Head of caudate nucleus (tissue), 42 donors: ENCODE data around the gene HSPA1A.
"Not testable (repeated sequence)": the region's sequence is repeated elsewhere in the genome, so short reads cannot be mapped to it uniquely, and the experiment has no call there.

Experiments used
- DNase-seq, 42 donors: peaks; one replicate each; pipeline versions ENCODE4 v3.0.0 to v3.0.0-alpha.2; 2020 to 2021; ENCODE audit warnings: mixed read lengths in 7 of 42
- intact Hi-C: fragments of 100-400 bp; cut with DNase I; formaldehyde crosslinking; loops from one replicate; pipeline ENCODE4 v1.15.0; 2022

Gene HSPA1A

DNA sequence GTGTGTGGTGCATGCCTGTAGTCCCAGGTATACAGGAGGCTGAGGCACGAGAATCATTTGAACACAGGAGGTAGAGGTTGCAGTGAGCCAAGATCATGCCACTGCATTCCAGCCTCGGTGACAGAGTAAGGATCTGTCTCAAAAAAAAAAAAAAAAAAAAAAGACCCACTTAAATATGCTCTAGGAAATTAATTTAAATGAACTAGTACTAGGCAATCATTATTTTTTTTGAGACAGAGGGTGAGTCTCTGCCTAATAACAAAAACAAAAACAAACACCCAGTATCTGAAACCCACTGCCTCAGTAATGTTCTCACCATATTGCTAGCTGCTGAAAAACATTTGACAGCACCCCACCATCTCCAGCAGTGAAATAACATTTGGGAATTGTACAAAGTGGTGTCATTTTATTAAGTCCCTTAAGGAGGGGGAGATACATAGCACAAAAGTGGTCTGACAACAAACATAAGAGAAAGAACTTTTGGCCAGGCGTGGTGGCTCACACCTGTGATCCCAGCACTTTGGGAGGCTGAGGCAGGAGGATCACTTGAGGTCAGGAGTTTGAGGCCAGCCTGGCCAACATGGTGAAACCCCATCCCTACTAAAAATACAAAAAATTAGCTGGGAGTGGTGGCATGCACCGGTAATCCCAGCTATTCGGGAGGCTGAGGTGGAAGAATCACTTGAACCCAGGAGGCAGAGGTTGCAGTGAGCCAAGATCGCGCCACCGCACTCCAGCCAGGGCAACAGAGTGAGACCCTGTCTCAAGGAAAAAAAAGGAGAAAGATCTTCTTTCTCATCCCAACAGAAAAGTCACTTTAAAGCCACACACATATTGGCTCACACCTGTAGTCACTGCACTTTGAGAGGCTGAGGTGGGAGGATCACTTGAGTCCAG lies 14.1 kb upstream of the HSPA1A start:
- intact Hi-C loops, DNase-seq: not testable (repeated sequence)

DNA sequence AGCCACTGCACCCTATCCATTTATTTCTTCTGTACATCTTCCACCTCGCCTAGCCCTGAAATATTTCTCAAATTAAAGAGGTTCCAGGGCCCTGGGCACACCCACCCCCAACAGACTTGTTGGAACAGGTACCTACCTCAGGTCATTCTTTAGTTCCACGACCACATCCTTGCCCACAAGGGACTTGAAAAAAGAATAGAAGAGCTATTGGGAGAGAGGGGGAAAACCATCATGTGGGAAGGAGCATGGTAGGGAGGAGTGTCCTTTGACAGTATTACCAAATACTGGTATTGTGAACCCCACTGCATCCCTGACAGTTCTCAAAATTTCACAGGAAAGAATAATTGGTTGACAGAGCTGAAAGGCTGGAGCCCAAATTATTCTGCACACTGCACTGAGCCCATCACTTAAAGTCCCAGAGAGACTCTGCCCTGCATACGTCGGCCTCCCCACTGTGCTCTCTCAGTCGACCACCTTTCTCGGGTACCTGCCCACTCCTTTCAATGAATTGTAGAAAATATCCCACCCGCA lies 9.3 kb upstream of the HSPA1A start:
- intact Hi-C loops: no loop called here
- peak in 1 of 42 donors; percentile 6 for DNase-seq

DNA sequence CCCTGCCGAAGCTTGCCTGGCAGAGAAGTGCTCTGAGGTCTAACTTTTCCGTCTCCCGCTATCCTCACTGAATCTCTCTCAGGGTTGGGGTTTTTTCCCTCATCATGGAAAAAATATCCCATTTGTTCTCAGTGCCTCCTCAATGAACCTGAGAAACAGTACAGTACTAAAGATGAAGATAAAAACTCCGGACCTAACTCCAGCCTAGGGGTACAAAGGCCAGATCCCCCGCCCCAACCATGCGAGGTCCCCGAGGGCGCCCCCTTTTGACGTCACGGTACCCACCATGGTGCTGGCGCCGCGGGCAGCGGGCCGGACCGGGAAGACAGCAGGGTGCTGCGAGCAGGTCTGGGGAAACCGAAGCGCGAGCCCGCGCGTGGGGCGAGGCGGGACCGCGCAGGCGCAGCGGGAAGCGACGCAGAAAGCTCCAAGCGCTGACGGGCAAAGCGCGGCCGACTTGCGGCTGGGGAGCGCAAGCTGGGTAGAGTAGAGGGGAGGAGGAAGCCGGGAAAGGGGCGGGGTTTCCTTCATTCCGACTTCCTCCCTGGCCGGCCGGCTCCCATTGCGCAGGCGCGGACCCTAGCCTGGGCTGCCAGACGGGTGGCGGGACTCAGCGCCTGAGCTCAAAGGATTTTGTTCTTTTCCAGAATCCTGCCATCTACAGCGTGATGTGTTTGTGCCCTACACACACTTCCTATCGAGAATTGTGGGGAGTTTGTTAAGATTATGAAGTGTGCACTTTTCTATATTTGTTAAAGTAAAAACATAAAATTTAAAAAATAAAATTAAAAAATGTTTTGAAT lies 8.7 kb upstream of the HSPA1A start, which contains the start of gene LSM2:
TSS of gene LSM2 (minus strand) at position 497 of the 803 bp plus-strand sequence. CDS start at position 288, 209 bp downstream.
- intact Hi-C loops: no loop called here
- peak; percentile 94 to 99 (median 98) for DNase-seq

DNA sequence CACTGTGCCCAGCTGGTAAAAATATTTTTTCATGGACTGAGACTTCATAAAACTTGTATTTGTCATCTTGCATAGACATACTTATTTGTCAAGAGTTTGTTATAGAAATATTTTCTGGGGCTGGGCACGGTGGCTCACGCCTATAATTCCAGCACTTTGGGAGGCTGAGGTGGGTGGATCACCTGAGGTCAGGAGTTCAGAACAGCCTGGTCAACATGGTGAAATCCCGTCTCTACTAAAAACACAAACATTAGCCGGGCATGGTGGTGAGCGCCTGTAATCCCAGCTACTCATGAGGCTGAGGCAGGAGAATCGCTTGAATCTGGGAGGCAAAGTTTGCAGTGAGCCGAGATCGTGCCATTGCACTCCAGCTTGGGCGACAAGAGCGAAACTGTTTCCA lies 6.7 kb upstream of the HSPA1A start:
- DNase-seq, intact Hi-C loops: not testable (repeated sequence)

DNA sequence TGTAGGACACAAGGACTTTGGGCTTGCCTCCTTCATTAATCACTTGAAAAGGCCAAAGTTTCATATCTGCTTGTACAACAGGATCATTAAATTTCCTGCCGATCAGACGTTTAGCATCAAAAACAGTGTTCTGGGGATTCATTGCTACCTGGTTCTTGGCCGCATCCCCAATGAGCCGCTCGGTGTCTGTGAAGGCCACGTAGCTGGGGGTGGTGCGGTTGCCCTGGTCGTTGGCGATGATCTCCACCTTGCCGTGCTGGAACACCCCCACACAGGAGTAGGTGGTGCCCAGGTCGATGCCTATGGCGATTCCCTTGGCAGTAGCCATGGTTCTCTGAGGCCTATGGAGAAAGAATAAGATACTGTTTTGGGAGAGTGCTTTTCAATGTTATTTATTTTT lies 3.7 kb upstream of the HSPA1A start:
- intact Hi-C loops: no loop called here
- DNase-seq: no peak

DNA sequence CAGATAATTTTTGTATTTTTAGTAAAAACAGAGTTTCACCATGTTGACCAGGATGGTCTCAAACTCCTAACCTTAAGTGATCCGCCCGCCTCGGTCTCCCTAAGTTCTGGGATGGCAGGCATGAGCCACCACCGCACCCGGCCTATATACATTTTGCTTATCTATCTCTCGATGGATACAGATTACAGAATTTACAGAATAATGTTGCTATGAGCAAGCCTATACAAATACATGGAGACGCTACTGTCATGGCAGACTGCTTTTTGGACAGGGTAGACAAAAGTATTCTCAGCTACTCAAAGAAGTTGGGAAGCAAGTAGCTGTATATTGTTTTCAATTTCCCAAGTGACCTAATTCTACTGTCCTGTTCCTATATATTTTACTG lies 1.9 kb upstream of the HSPA1A start:
- intact Hi-C loops: no loop called here
- DNase-seq: no peak

DNA sequence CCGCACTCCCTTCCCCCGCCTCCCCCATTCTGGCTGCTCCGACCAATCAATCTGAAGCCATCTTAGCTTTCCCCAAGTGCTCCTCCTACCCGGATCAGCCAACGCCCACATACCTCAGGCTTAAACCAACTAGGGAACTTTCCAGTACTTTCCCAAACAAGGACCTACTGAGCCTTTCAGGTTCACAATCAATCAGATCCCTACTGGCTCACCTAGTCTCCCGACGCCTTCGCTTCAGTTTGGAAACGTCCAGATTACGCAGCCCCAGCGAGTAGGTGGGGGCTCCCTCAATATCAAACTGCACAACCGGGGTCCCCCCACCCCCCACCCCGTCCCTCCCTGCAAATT lies 692 bp upstream of the HSPA1A start:
- intact Hi-C loops: no loop called here
- DNase-seq: peak in 40 of 42 donors; percentile 79 to 98 (median 94)

DNA sequence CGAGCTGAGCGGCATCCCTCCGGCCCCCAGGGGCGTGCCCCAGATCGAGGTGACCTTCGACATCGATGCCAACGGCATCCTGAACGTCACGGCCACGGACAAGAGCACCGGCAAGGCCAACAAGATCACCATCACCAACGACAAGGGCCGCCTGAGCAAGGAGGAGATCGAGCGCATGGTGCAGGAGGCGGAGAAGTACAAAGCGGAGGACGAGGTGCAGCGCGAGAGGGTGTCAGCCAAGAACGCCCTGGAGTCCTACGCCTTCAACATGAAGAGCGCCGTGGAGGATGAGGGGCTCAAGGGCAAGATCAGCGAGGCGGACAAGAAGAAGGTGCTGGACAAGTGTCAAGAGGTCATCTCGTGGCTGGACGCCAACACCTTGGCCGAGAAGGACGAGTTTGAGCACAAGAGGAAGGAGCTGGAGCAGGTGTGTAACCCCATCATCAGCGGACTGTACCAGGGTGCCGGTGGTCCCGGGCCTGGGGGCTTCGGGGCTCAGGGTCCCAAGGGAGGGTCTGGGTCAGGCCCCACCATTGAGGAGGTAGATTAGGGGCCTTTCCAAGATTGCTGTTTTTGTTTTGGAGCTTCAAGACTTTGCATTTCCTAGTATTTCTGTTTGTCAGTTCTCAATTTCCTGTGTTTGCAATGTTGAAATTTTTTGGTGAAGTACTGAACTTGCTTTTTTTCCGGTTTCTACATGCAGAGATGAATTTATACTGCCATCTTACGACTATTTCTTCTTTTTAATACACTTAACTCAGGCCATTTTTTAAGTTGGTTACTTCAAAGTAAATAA lies 2.0 kb downstream of the HSPA1A start:
- intact Hi-C loops: not testable (repeated sequence)
- peak in 14 of 42 donors; percentile 33 to 79 (median 56) for DNase-seq

DNA sequence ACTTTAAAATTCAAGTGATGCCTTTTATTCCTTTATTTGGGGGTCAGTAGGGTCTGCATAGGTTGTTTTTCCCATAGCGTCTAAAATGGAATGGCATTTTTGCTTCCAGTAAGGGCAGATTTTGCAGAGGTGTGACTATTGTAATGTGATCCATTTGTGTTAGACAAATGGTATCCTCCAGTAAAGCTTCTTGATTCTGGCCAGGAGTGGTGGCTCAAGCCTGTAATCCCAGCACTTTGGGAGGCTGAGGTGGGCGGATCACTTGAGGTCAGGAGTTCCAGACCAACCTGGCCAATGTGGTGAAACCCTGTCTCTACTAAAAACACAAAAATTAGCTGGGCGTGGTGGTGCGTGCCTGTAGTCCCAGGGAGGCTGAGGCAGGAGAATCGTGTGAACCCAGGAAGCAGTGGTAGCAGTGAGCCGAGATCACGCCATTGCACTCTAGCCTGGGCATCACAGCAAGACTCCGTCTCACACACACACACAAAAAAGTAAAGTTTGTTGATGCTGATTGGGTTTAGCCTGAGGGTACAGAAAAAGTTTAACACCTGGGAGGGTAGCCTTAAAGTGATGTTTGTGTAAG lies 2.7 kb downstream of the HSPA1A start:
- DNase-seq: peak in 6 of 42 donors; percentile 4 to 71 (median 54)
- intact Hi-C loops: not testable (repeated sequence)

DNA sequence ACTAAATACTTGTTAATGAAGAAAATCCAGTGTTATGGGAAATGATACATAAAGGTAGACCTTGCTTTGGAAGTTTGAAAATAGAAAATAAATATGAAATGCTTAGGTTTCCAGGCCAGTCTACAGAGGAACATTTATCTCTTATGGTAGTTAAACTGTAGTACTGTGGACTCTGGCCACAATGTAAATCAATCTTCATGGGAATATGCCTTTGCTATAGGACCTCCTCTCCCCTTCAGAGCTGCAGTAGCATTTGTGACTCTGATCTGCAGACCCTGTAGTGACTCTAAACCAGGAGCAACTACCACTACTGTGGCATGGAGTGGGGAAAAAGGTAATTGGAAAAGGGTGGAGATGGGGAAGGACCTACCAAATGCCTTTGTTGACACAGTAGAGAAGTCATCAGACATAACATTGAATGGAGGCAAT lies 4.5 kb downstream of the HSPA1A start:
- DNase-seq: no peak
- intact Hi-C loops: no loop called here

DNA sequence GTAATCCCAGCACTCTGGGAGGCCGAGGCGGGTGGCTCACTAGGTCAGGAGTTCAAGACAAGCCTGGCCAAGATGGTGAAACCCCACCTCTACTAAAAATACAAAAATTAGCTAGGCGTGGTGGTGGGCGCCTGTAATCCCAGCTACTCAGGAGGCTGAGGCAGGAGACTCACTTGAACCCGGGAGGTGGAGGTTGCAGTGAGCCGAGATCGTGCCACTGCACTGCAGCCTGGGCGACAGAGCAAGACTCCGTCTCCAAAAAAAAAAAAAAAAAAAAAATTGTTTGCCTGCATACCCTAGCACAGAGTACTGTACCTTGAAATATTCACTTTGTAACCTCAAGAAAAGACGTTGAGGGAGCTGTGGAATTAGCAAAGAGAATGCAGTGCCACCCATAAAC lies 5.1 kb downstream of the HSPA1A start:
- DNase-seq, intact Hi-C loops: not testable (repeated sequence)

DNA sequence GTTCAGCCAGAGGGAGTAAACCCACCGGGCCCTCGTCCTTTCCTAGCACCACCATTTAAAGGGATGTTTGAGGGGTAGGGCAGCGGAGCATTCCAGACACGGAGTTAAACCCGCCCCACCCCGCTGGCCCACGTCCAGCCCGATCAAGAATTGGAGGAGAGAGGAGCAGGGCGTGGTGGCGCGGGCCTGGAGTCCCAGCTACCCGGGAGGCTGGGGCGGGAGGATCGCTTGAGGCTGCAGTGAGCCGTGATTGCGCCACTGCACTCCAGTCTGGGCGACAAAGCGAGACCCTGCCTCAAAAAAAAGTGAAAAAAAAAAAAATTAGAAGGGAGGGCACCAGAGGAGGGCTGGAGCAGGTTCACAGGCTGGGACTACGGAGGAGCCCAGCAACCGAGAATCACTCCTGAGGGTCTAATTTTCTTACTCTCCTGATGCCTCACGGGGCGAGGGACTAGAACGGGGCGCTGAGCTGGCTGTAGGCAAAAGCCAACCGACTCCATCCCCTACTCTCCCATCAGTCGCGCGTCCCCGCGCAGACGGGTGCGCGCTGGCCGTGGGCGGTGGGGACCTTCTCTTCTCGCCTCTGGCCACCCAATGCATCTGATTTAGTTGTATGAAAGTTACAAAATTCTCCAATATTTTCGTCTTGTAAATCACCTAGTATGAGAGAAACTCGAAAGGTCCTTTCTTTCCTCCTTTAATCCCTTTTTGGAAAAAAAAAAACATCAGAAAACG lies 6.1 kb downstream of the HSPA1A start:
- DNase-seq: peak in 41 of 42 donors; percentile 38 to 87 (median 73)
- intact Hi-C loops: no loop called here

DNA sequence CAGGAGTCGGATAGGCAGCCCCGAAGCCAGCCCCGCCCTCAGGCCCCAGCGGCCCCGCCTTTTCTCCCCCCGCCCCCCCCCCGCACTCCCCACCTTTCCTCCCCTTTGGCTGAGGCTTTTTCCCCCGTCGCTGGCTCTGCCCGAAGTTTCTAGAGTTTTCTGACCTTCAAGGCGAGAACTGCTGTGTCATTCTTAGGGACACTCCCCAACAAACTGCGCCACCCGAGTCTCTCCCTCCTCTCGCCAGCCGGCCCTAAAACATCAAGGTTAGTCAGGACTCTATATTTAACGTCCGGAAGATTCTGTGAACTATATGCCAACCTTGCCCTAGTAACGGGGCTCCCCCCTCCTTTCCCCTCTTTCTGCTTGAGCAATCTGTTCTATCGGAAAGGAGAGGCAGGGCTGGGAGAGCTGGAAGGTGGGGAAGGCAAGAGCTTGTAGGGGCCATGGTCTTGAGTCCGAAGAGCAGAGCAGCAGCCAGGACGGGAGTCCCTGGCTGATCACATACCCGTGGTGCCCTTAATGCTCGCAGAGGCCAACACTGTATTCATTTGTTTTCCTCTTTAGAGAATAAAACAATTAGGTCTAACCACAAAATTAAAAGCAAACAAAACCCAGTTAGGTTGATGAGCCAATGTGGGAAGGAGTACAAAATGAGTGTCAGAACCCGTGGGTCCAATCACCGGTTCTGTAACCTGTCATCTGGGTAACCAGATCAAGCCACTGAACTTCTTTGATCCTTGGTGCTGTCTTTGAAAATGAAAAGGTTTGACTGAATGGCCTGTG lies 6.9 kb downstream of the HSPA1A start:
- DNase-seq: peak; percentile 33 to 91 (median 76)
- intact Hi-C loops: no loop called here

DNA sequence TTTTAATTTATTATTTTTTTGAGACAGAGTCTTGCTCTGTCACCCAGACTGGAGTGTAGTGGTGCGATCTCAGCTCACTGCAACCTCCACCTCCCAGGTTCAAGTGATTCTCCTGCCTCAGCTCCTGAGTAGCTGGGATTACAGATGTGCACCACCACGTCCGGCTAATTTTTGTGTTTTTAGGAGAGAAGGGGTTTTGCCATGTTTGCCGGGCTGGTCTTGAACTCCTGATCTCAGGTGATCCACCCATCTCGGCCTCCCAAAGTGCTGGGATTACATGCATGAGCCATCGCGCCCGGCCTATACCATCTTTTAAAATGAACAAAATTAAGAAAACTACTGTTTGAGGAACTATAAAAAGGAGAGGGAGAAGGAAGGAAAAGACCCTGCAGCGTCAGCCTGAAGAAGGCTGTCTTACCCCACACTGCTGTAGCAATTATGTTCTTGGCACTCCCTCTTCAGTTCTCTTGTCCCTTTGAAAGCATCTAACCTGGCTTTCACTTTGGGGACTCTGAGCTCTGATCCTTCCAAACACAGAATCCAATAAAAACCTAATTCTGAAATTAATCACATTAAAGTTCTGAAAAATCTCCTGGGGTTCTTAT lies 8.4 kb downstream of the HSPA1A start:
- DNase-seq, intact Hi-C loops: not testable (repeated sequence)

DNA sequence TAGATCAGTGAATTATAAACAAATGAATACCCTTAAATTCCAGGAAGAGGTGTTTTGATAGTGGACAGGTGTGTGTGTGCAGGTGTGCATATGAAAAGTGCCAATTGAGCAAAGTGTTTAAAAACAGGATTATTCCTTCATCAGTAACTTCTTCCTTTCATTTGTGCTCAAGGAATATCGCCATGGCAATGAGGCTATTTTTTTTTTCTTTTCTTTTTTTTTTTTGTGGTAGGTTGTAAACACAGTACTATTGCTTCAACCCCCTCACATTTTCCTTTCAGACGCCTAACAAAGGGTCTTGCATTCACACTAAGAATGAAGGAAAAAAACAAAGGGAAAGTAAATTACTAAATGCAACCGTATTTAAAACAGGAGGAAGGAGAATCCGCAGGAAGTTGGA lies 10.2 kb downstream of the HSPA1A start:
- DNase-seq: no peak
- intact Hi-C loops: no loop called here

DNA sequence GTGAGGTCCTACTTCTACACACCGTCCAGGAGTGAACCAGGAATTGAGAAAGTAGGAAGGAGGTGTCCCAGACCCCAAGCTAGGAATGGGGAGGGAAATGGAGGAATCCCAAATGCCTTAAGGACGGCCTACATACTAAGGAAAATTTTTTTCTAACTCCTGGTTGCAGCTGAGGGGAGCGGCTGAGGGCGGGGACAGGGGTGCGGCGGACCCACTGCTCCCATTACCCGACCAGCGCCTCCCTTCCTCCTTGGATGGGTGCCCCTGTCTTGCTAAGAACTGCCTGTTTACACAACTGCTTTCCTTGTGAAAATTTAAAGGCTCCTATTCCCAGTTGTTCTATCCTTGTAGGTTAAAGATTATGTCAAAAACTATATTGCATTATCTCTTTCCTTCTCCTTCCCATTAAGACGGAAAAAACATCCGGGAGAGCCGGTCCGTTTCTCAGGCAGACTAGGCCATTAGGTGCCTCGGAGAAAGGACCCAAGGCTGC lies 11.5 kb downstream of the HSPA1A start:
- intact Hi-C loops: no loop called here

More for the DNA sequence above, 11.5 kb downstream of the HSPA1A start:
- peak in 37 of 42 donors; percentile 51 to 87 (median 70) for DNase-seq
